Measurements from ENCODE around the gene PRR33. TPM values are rescaled to one million over a fixed set of nuclear protein-coding genes. Genes with fewer than 3 reads are reported as not detected.

Gene PRR33
- total RNA-seq, 1 donor from 2014 or later: not detected

DNA sequence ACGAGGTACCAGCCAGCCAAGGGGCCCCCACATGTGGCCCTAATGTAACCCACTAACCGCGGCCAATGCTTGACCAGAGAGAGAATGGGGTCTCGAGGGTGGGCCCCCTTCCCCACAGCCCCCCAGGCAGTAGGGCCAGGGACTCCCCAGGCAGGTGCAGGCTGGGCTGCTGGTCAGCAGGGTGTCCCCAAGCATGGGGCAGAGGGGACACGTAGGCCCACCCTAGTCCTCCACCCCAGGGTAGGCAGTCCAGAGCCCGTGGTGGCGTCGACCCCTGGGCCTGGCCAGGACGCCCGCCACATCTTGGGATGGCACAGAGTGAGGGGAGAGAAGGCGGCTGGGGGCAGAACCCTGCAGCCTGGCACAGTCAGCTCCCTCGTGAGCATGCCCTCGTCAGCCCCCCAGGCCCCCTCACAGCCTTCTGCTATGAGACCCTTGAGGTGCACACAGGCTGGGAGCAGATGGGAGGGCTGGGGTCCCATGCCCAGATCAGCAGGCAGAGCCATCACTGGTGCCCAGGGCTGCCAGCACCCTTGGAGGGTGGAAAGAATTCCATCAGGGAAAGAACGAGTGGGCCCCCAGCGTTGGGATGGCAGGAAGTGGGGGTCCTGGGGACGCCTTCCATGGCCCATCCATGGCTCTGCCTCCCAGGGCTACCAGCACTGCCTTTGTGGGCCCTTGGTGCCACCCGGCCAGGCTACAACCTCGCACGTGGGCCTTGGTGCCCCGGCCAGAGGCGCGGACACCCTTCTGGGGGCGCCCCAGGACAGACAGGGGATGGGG is 33.9 kb upstream of the PRR33 start:
- H3K4me1 ChIP-seq (ENCODE audit: insufficient read depth, low read length): no peaks in the 10 kb centered on the region
- no peak overlapping the region for H3K27ac ChIP-seq (ENCODE audit: low read depth, low read length)
- Mint-ChIP-seq H3K4me1 (ENCODE audit: low read depth, unreplicated experiment) (peaks cover 4% of the 10 kb centered on the region), H3K36me3 (ENCODE audit: low read depth, unreplicated experiment) (no peaks in the 10 kb centered on the region), H3K27ac (ENCODE audit: unreplicated experiment) (no peak overlapping the region), H3K4me3 (ENCODE audit: unreplicated experiment) (no peak overlapping the region), H3K9me3 (ENCODE audit: unreplicated experiment) (no peaks in the 10 kb centered on the region), H3K27me3 (ENCODE audit: low read depth, unreplicated experiment) (peaks cover 15% of the 10 kb centered on the region)
- H3K36me3 ChIP-seq (ENCODE audit: insufficient read depth, low read length): no peaks in the 10 kb centered on the region
- H3K79me2 ChIP-seq (ENCODE audit: insufficient read depth, low read length): no peaks in the 10 kb centered on the region
- no peak overlapping the region for H3K4me3 ChIP-seq (ENCODE audit: insufficient read depth, low read depth, low read length)
- DNase-seq (ENCODE audit: low read depth): no peak
- no peaks in the 10 kb centered on the region for H3K9me3 ChIP-seq (ENCODE audit: insufficient read depth, low read depth, low read length)
- H3K9ac ChIP-seq (ENCODE audit: low read length): no peak overlapping the region
- no peaks in the 10 kb centered on the region for H4K20me1 ChIP-seq (ENCODE audit: insufficient read depth, low read length)
- H2AFZ ChIP-seq (ENCODE audit: low read depth, low read length): no peak overlapping the region
- TF ChIP-seq EZH2 (IDR thresholded peaks at IDR 0.05; ENCODE audit: insufficient read depth, low read length): no peak
- TF ChIP-seq CTCF (IDR thresholded peaks at IDR 0.05; ENCODE audit: insufficient read depth, low read depth, low read length): no peak
- FAIRE-seq: no peak
- peaks cover 2% of the 10 kb centered on the region for H3K27me3 ChIP-seq (ENCODE audit: insufficient read depth, low read length)
- H3K4me2 ChIP-seq (ENCODE audit: low read length): no peak overlapping the region

- Mint-ChIP-seq H3K4me3 (ENCODE audit: unreplicated experiment) (no peak overlapping the region), H3K4me1 (ENCODE audit: low read depth, unreplicated experiment) (peaks cover 4% of the 10 kb centered on the region), H3K9me3 (ENCODE audit: unreplicated experiment) (no peaks in the 10 kb centered on the region), H3K27ac (ENCODE audit: unreplicated experiment) (no peak overlapping the region), H3K36me3 (ENCODE audit: low read depth, unreplicated experiment) (no peaks in the 10 kb centered on the region), H3K27me3 (ENCODE audit: low read depth, unreplicated experiment) (peaks cover 15% of the 10 kb centered on the region)
- no peaks in the 10 kb centered on the region for H3K4me1 ChIP-seq (ENCODE audit: insufficient read depth, low read length)
- H4K20me1 ChIP-seq (ENCODE audit: insufficient read depth, low read length): no peaks in the 10 kb centered on the region
- no peak overlapping the region for H3K4me2 ChIP-seq (ENCODE audit: low read length)
- H3K9ac ChIP-seq (ENCODE audit: low read length): no peak overlapping the region
- no peaks in the 10 kb centered on the region for H3K9me3 ChIP-seq (ENCODE audit: insufficient read depth, low read depth, low read length)
- peaks cover 2% of the 10 kb centered on the region for H3K27me3 ChIP-seq (ENCODE audit: insufficient read depth, low read length)
- H2AFZ ChIP-seq (ENCODE audit: low read depth, low read length): no peak overlapping the region
- no peak overlapping the region for H3K4me3 ChIP-seq (ENCODE audit: insufficient read depth, low read depth, low read length)
- no peaks in the 10 kb centered on the region for H3K36me3 ChIP-seq (ENCODE audit: insufficient read depth, low read length)
- H3K79me2 ChIP-seq (ENCODE audit: insufficient read depth, low read length): no peaks in the 10 kb centered on the region
- TF ChIP-seq EZH2 (IDR thresholded peaks at IDR 0.05; ENCODE audit: insufficient read depth, low read length): no peak
- no peak for TF ChIP-seq CTCF (IDR thresholded peaks at IDR 0.05; ENCODE audit: insufficient read depth, low read depth, low read length)
- DNase-seq (ENCODE audit: low read depth): no peak
- no peak overlapping the region for H3K27ac ChIP-seq (ENCODE audit: low read depth, low read length)
- no peak for FAIRE-seq
These were observed 33.1 kb upstream of the PRR33 start for GRCh38 chr11:1924646-1925372.

Measured in astrocyte (in vitro differentiated cells and primary cell).